Measurements from ENCODE around the gene RNF8.
"Not testable (repeated sequence)": the region's sequence is repeated elsewhere in the genome, so short reads cannot be mapped to it uniquely, and the experiment has no call there.

The RNF8 gene

GRCh38 chr6:37382994-37383765 lies 29.4 kb downstream of the RNF8 start:
- Histone ChIP-seq H3K4me3 (ENCODE audit: low read length) (no peak overlapping the region), H3K27me3 (replicated peaks; ENCODE audit: control insufficient read depth, insufficient read depth, low read length) (no peaks in the 10 kb centered on the region), H3K4me1 (ENCODE audit: control insufficient read depth, insufficient read depth, low read length) (no peaks in the 10 kb centered on the region), H3K9me3 (ENCODE audit: control insufficient read depth, low read length) (no peaks in the 10 kb centered on the region), H3K9ac (ENCODE audit: low read length) (no peak overlapping the region), H3K36me3 (ENCODE audit: control insufficient read depth, insufficient read depth, low read length, severe bottlenecking) (peaks cover 55% of the 10 kb centered on the region)
- no peak for DNase-seq (ENCODE audit: low read depth)

GRCh38 chr6:37388578-37388977 lies 34.8 kb downstream of the RNF8 start:
- no peak overlapping the region for H3K9ac ChIP-seq (ENCODE audit: low read length)
- H3K27me3 ChIP-seq (replicated peaks; ENCODE audit: control insufficient read depth, insufficient read depth, low read length), result no peaks in the 10 kb centered on the region
- no peak for DNase-seq (ENCODE audit: low read depth)
- no peaks in the 10 kb centered on the region for H3K4me1 ChIP-seq (ENCODE audit: control insufficient read depth, insufficient read depth, low read length)
- peaks cover 51% of the 10 kb centered on the region for H3K36me3 ChIP-seq (ENCODE audit: control insufficient read depth, insufficient read depth, low read length, severe bottlenecking)
- H3K9me3 ChIP-seq (ENCODE audit: control insufficient read depth, low read length), result no peaks in the 10 kb centered on the region
- no peak overlapping the region for H3K4me3 ChIP-seq (ENCODE audit: low read length)

- no peak overlapping the region for H3K4me3 ChIP-seq (ENCODE audit: low read length)
- no peaks in the 10 kb centered on the region for H3K9me3 ChIP-seq (ENCODE audit: control insufficient read depth, low read length)
- peaks cover 51% of the 10 kb centered on the region for H3K36me3 ChIP-seq (ENCODE audit: control insufficient read depth, insufficient read depth, low read length, severe bottlenecking)
- no peak overlapping the region for H3K9ac ChIP-seq (ENCODE audit: low read length)
- H3K27me3 ChIP-seq (replicated peaks; ENCODE audit: control insufficient read depth, insufficient read depth, low read length), result no peaks in the 10 kb centered on the region
- H3K4me1 ChIP-seq (ENCODE audit: control insufficient read depth, insufficient read depth, low read length), result no peaks in the 10 kb centered on the region
- no peak for DNase-seq (ENCODE audit: low read depth)
These were observed 36.1 kb downstream of the RNF8 start for GRCh38 chr6:37389857-37390256.

- Histone ChIP-seq H3K4me1 (ENCODE audit: control insufficient read depth, insufficient read depth, low read length) (no peaks in the 10 kb centered on the region), H3K4me3 (ENCODE audit: low read length) (no peak overlapping the region), H3K9ac (ENCODE audit: low read length) (no peak overlapping the region), H3K9me3 (ENCODE audit: control insufficient read depth, low read length) (no peaks in the 10 kb centered on the region), H3K27me3 (replicated peaks; ENCODE audit: control insufficient read depth, insufficient read depth, low read length) (no peaks in the 10 kb centered on the region), H3K36me3 (ENCODE audit: control insufficient read depth, insufficient read depth, low read length, severe bottlenecking) (peaks cover 51% of the 10 kb centered on the region)
- DNase-seq (ENCODE audit: low read depth), result no peak
These were observed 37.3 kb downstream of the RNF8 start for GRCh38 chr6:37391120-37391519.

GRCh38 chr6:37392821-37393220 lies 39.0 kb downstream of the RNF8 start:
- no peak for DNase-seq (ENCODE audit: low read depth)
- Histone ChIP-seq H3K4me3 (ENCODE audit: low read length) (no peak overlapping the region), H3K9me3 (ENCODE audit: control insufficient read depth, low read length) (no peaks in the 10 kb centered on the region), H3K27me3 (replicated peaks; ENCODE audit: control insufficient read depth, insufficient read depth, low read length) (no peaks in the 10 kb centered on the region), H3K36me3 (ENCODE audit: control insufficient read depth, insufficient read depth, low read length, severe bottlenecking) (peaks cover 36% of the 10 kb centered on the region), H3K9ac (ENCODE audit: low read length) (no peak overlapping the region), H3K4me1 (ENCODE audit: control insufficient read depth, insufficient read depth, low read length) (no peaks in the 10 kb centered on the region)

- no peaks in the 10 kb centered on the region for H3K27me3 ChIP-seq (replicated peaks; ENCODE audit: control insufficient read depth, insufficient read depth, low read length)
These were observed 39.7 kb downstream of the RNF8 start for GRCh38 chr6:37393381-37393929.

GRCh38 chr6:37396571-37397180 lies 42.9 kb downstream of the RNF8 start:
- DNase-seq (ENCODE audit: low read depth), result peak; percentile 39
- Histone ChIP-seq H3K4me1 (ENCODE audit: control insufficient read depth, insufficient read depth, low read length) (no peaks in the 10 kb centered on the region), H3K27me3 (replicated peaks; ENCODE audit: control insufficient read depth, insufficient read depth, low read length) (no peaks in the 10 kb centered on the region), H3K36me3 (ENCODE audit: control insufficient read depth, insufficient read depth, low read length, severe bottlenecking) (peaks cover 8% of the 10 kb centered on the region), H3K9me3 (ENCODE audit: control insufficient read depth, low read length) (no peaks in the 10 kb centered on the region), H3K9ac (ENCODE audit: low read length) (no peak overlapping the region), H3K4me3 (ENCODE audit: low read length) (no peak overlapping the region)

More at GRCh38 chr6:37393381-37393929, 39.7 kb downstream of the RNF8 start:
- Histone ChIP-seq H3K4me3 (ENCODE audit: low read length) (no peak overlapping the region), H3K9me3 (ENCODE audit: control insufficient read depth, low read length) (no peaks in the 10 kb centered on the region), H3K9ac (ENCODE audit: low read length) (no peak overlapping the region), H3K4me1 (ENCODE audit: control insufficient read depth, insufficient read depth, low read length) (no peaks in the 10 kb centered on the region), H3K36me3 (ENCODE audit: control insufficient read depth, insufficient read depth, low read length, severe bottlenecking) (peaks cover 34% of the 10 kb centered on the region)
- no peak for DNase-seq (ENCODE audit: low read depth)

- Histone ChIP-seq H3K36me3 (ENCODE audit: control insufficient read depth, insufficient read depth, low read length, severe bottlenecking) (no peaks in the 10 kb centered on the region), H3K9me3 (ENCODE audit: control insufficient read depth, low read length) (no peaks in the 10 kb centered on the region), H3K27me3 (replicated peaks; ENCODE audit: control insufficient read depth, insufficient read depth, low read length) (no peaks in the 10 kb centered on the region), H3K9ac (ENCODE audit: low read length) (no peak overlapping the region), H3K4me1 (ENCODE audit: control insufficient read depth, insufficient read depth, low read length) (no peaks in the 10 kb centered on the region), H3K4me3 (ENCODE audit: low read length) (no peak overlapping the region)
- DNase-seq (ENCODE audit: low read depth), result no peak
These were observed 45.3 kb downstream of the RNF8 start for GRCh38 chr6:37399131-37399530.

GRCh38 chr6:37399795-37400490 lies 46.2 kb downstream of the RNF8 start:
- Histone ChIP-seq H3K36me3 (ENCODE audit: control insufficient read depth, insufficient read depth, low read length, severe bottlenecking) (no peaks in the 10 kb centered on the region), H3K9me3 (ENCODE audit: control insufficient read depth, low read length) (no peaks in the 10 kb centered on the region), H3K27me3 (replicated peaks; ENCODE audit: control insufficient read depth, insufficient read depth, low read length) (no peaks in the 10 kb centered on the region), H3K4me1 (ENCODE audit: control insufficient read depth, insufficient read depth, low read length) (no peaks in the 10 kb centered on the region), H3K9ac (ENCODE audit: low read length) (no peak overlapping the region), H3K4me3 (ENCODE audit: low read length) (no peak overlapping the region)
- DNase-seq (ENCODE audit: low read depth), result no peak

GRCh38 chr6:37401658-37402057 lies 47.9 kb downstream of the RNF8 start:
- H3K27me3 ChIP-seq (replicated peaks; ENCODE audit: control insufficient read depth, insufficient read depth, low read length); DNase-seq (ENCODE audit: low read depth); H3K36me3 ChIP-seq (ENCODE audit: control insufficient read depth, insufficient read depth, low read length, severe bottlenecking); H3K4me1 ChIP-seq (ENCODE audit: control insufficient read depth, insufficient read depth, low read length); H3K9me3 ChIP-seq (ENCODE audit: control insufficient read depth, low read length); H3K4me3 ChIP-seq (ENCODE audit: low read length); H3K9ac ChIP-seq (ENCODE audit: low read length): not testable (repeated sequence)

GRCh38 chr6:37406726-37407341 lies 53.1 kb downstream of the RNF8 start:
- Histone ChIP-seq H3K36me3 (ENCODE audit: control insufficient read depth, insufficient read depth, low read length, severe bottlenecking) (no peaks in the 10 kb centered on the region), H3K4me1 (ENCODE audit: control insufficient read depth, insufficient read depth, low read length) (no peaks in the 10 kb centered on the region), H3K27me3 (replicated peaks; ENCODE audit: control insufficient read depth, insufficient read depth, low read length) (no peaks in the 10 kb centered on the region), H3K9ac (ENCODE audit: low read length) (no peak overlapping the region), H3K4me3 (ENCODE audit: low read length) (no peak overlapping the region), H3K9me3 (ENCODE audit: control insufficient read depth, low read length) (no peaks in the 10 kb centered on the region)
- DNase-seq (ENCODE audit: low read depth), result no peak
